K562 (cell line): ENCODE results near the gene ZBTB20. TPM values are rescaled to one million over a fixed set of nuclear protein-coding genes. Genes with fewer than 3 reads are reported as not detected.

Experiments
- ATAC-seq: fragments of 200-7000 bp; cut with Tn5 transposase; 3 replicates; pipeline ENCODE4 v1.9.1; 2020; ENCODE audit warnings: moderate library complexity
- BruUV-seq: library from RNA; stranded (reverse); fragments of 400-500 nt; replicated peaks from 2 replicates; lab custom pipeline; 2021; lab: Mats Ljungman, UMichigan
- CTCF ChIA-PET: fragments of 300-600 bp; formaldehyde crosslinking; extraction: SDS; loops from one replicate; lab custom pipeline; 2021; ENCODE audit warnings: low intra/inter-chr PET ratio; lab: Yijun Ruan, JAX
- POLR2A ChIA-PET: fragments of 300-600, 350-650 bp; sonication (Branson Sonifier 250); formaldehyde crosslinking; extraction: SDS; loops from one replicate; lab custom pipeline; 2021; ENCODE audit warnings: antibody characterized with exemption, inconsistent platforms; lab: Yijun Ruan, JAX
- DNase-seq, 4 experiments: peaks; one replicate each; pipeline versions ENCODE4 v3.0.0 to v3.0.0-alpha.2; 2011 to 2018; ENCODE audit warnings: low spot score in 3 of 4, mixed read lengths in 3 of 4; ENCODE audit errors: extremely low read depth in 1 of 4
- FAIRE-seq: peaks from 2 replicates; lab custom pipeline; 2011; peaks lifted over from hg19 to GRCh38; lab: Jason Lieb, UNC
- H2AFZ ChIP-seq: 2 replicates; pipeline ENCODE4 v1.6.0; 2011; ENCODE audit warnings: low read depth, low read length, control low read depth, inconsistent platforms
- H3K27ac ChIP-seq: fragments of 200-600 bp; 3 replicates; pipeline ENCODE4 v1.8.0; 2011; ENCODE audit warnings: low read depth, mild to moderate bottlenecking, control low read depth, inconsistent platforms, low read length, moderate library complexity, mixed read lengths; ENCODE audit errors: extremely low read depth
- H3K27me3 ChIP-seq, 2 experiments: fragments of 300-600 bp in 1 of 2; 2 replicates in 1 of 2; 3 replicates in 1 of 2; pipeline versions ENCODE4 v1.6.0 to v1.8.0; 2011; ENCODE audit warnings: inconsistent platforms in 2 of 2, low read length in 2 of 2, mild to moderate bottlenecking in 1 of 2, mixed read lengths in 1 of 2, moderate library complexity in 1 of 2; ENCODE audit not compliant: control insufficient read depth in 2 of 2, insufficient read depth in 2 of 2
- H3K36me3 ChIP-seq: fragments of 300-600 bp; 3 replicates; pipeline ENCODE4 v1.8.0; 2011; ENCODE audit warnings: mild to moderate bottlenecking, low read length, inconsistent platforms; ENCODE audit not compliant: control insufficient read depth, insufficient read depth
- H3K4me1 ChIP-seq, 2 experiments: fragments of 200-600 bp in 1 of 2; replicated peaks in 1 of 2; 2 replicates in 1 of 2; 3 replicates in 1 of 2; pipeline versions ENCODE4 v1.5.1 to v1.8.0; 2011; ENCODE audit warnings: inconsistent platforms in 2 of 2, low read length in 2 of 2, mild to moderate bottlenecking in 1 of 2, mixed read lengths in 1 of 2, moderate library complexity in 1 of 2; ENCODE audit not compliant: control insufficient read depth in 2 of 2, insufficient read depth in 2 of 2
- H3K4me2 ChIP-seq: 2 replicates; pipeline ENCODE4 v1.6.1; 2011; ENCODE audit warnings: low read length, control low read depth, inconsistent platforms, mixed read lengths; ENCODE audit not compliant: insufficient read depth
- H3K4me3 ChIP-seq: fragments of 200-600 bp; sonication (generic), shearing (Covaris generic); 2 replicates; pipeline ENCODE4 v1.5.1; 2016; ENCODE audit warnings: control low read depth, inconsistent platforms
- H3K79me2 ChIP-seq: fragments of 200-600 bp; 3 replicates; pipeline ENCODE4 v1.8.0; 2011; ENCODE audit warnings: low read length, inconsistent platforms; ENCODE audit not compliant: control insufficient read depth, insufficient read depth
- H3K9ac ChIP-seq, 2 experiments: 2 replicates each; pipeline versions ENCODE4 v1.6.0 to v1.6.1; 2011; ENCODE audit warnings: low read depth in 2 of 2, low read length in 2 of 2, control low read depth in 1 of 2, inconsistent platforms in 1 of 2, mild to moderate bottlenecking in 1 of 2, mixed read lengths in 1 of 2; ENCODE audit not compliant: insufficient read depth in 1 of 2
- H3K9me1 ChIP-seq: one replicate; pipeline ENCODE4 v1.6.0; 2011; ENCODE audit warnings: inconsistent platforms, mild to moderate bottlenecking, low read length, moderate library complexity; ENCODE audit not compliant: control insufficient read depth, insufficient read depth
- H3K9me3 ChIP-seq: replicated peaks from 2 replicates; pipeline ENCODE4 v1.5.1; 2011; ENCODE audit warnings: low read depth, low read length, inconsistent platforms; ENCODE audit not compliant: control insufficient read depth, insufficient read depth
- H4K20me1 ChIP-seq: replicated peaks from 2 replicates; pipeline ENCODE4 v1.6.1; 2011; ENCODE audit warnings: low read length, inconsistent platforms, mixed read lengths; ENCODE audit not compliant: control insufficient read depth, insufficient read depth
- CSDE1 ChIP-seq, 2 experiments: fragments of 450-650 bp; IDR thresholded peaks; 2 replicates each; pipeline ENCODE4 v1.6.1; 2016; ENCODE audit warnings: mild to moderate bottlenecking in 1 of 2
- EGR1 ChIP-seq: fragments of 450-650 bp; conservative IDR thresholded peaks from 2 replicates; pipeline ENCODE4 v1.6.1; 2017; ENCODE audit warnings: mild to moderate bottlenecking
- ESRRA ChIP-seq: fragments of 450-650 bp; IDR thresholded peaks from 2 replicates; pipeline ENCODE4 v1.6.1; 2014; ENCODE audit warnings: low read depth, mild to moderate bottlenecking, moderate library complexity, borderline replicate concordance
- FIP1L1 ChIP-seq: fragments of 200-400 bp; formaldehyde crosslinking; IDR thresholded peaks from 2 replicates; pipeline ENCODE4 v1.6.1; 2018; ENCODE audit warnings: mild to moderate bottlenecking, low read depth, low read length; ENCODE audit not compliant: poor library complexity, severe bottlenecking
- HMGXB4 ChIP-seq: sonication (generic); formaldehyde crosslinking; IDR thresholded peaks from 2 replicates; pipeline ENCODE4 v1.8.1; 2023; ENCODE audit warnings: mild to moderate bottlenecking, missing genetic modification reagents
- KLF6 ChIP-seq: fragments of 250-450 bp; sonication (Bioruptor Pico); IDR thresholded peaks from 2 replicates; pipeline ENCODE4 v1.4.0; 2020; ENCODE audit warnings: mild to moderate bottlenecking, moderate library complexity, borderline replicate concordance
- NFRKB ChIP-seq: fragments of 450-650 bp; IDR thresholded peaks from 2 replicates; pipeline ENCODE4 v1.6.1; 2016; ENCODE audit warnings: low read depth
- PRDM10 ChIP-seq: fragments of 450-650 bp; IDR thresholded peaks from 2 replicates; pipeline ENCODE4 v1.6.1; 2018; ENCODE audit not compliant: partially characterized antibody
- RBM22 ChIP-seq: fragments of 200-400 bp; formaldehyde crosslinking; IDR thresholded peaks from 2 replicates; pipeline ENCODE4 v1.6.1; 2018; ENCODE audit warnings: low read length, low read depth; ENCODE audit not compliant: poor library complexity, severe bottlenecking
- SETDB1 ChIP-seq: IDR thresholded peaks from one replicate; pipeline ENCODE4 v1.6.1; 2012; ENCODE audit warnings: low read length, control low read depth, inconsistent platforms
- SMC3 ChIP-seq: conservative IDR thresholded peaks from 2 replicates; pipeline ENCODE4 v1.6.1; 2011; ENCODE audit warnings: low read depth, low read length, improper control_type of control experiment; ENCODE audit not compliant: insufficient read depth
- ZBTB1 ChIP-seq: sonication (generic); formaldehyde crosslinking; IDR thresholded peaks from 2 replicates; pipeline ENCODE4 v1.8.1; 2023; ENCODE audit warnings: missing genetic modification reagents, low read depth, mild to moderate bottlenecking, borderline replicate concordance
- ZNF347 ChIP-seq: fragments of 450-650 bp; formaldehyde crosslinking; IDR thresholded peaks from 2 replicates; pipeline ENCODE4 v1.4.0; 2020; ENCODE audit warnings: low read depth, mild to moderate bottlenecking, moderate library complexity
- ZNF511 ChIP-seq: sonication (generic); formaldehyde crosslinking; IDR thresholded peaks from 2 replicates; pipeline ENCODE4 v1.8.0; 2022; ENCODE audit warnings: mild to moderate bottlenecking, missing genetic modification reagents
- ZNF57 ChIP-seq: fragments of 450-650 bp; formaldehyde crosslinking; IDR thresholded peaks from 2 replicates; pipeline ENCODE4 v1.4.0; 2020; ENCODE audit warnings: mild to moderate bottlenecking, moderate library complexity
- ZNF695 ChIP-seq: fragments of 450-650 bp; formaldehyde crosslinking; IDR thresholded peaks from 2 replicates; pipeline ENCODE4 v1.4.0; 2020; ENCODE audit warnings: mild to moderate bottlenecking, moderate library complexity
- WGBS: fragments of 100-300 bp; shearing (Covaris generic); methylation state at CpG from one replicate; pipeline ENCODE4 v1.1.6; 2016; ENCODE audit warnings: low coverage, mixed read lengths; ENCODE audit not compliant: insufficient coverage; ENCODE audit errors: missing lambda C conversion rate; 5-methylcytosine and 5-hydroxymethylcytosine counted together
- in situ Hi-C: fragments of 300-500 bp; cut with MboI; formaldehyde crosslinking; loops from 4 replicates; pipeline ENCODE4 v1.15.0; 2018; ENCODE audit warnings: inconsistent platforms, mixed read lengths
- intact Hi-C: fragments of 100-400 bp; cut with micrococcal nuclease; formaldehyde crosslinking; loops from 2 replicates; pipeline ENCODE4 v1.14.2; 2022
- polyA plus RNA-seq, 8 experiments: library from polyadenylated mRNA; depleted of rRNA in 4 of 8; stranded (reverse) in 5 of 8; unstranded in 3 of 8; fragments of >200 nt; fragmentation: Nextera tagmentation in 2 of 8; fragmentation: Illumina TruSeq in 1 of 8; extraction: Ambion mirVana in 2 of 8; extraction: Trizol in 1 of 8; gene quantifications; 2 replicates each; pipeline versions ENCODE4 v1.2.1 to v1.2.3, GENCODE V29; 2011 to 2014; ENCODE audit warnings: inconsistent platforms in 1 of 8, missing spikeins in 1 of 8
- total RNA-seq, 7 experiments: library from RNA; depleted of rRNA in 6 of 7; stranded (reverse); fragments of >200 nt in 6 of 7; fragmentation: Illumina TruSeq in 2 of 7; extraction: Trizol in 2 of 7; gene quantifications; 2 replicates each; pipeline versions ENCODE4 v1.2.1 to v1.2.3, GENCODE V29; 2011 to 2021; ENCODE audit warnings: low replicate concordance in 1 of 7

The ZBTB20 gene
- total and polyA plus RNA-seq, 9 of the 15 experiments (the other 6 are each of a cell fraction or from before 2014, with no cell fraction given) = 0.17 to 1.7 (median 0.45) TPM

GRCh38 chr3:115161866-115162265, 14.8 kb upstream of the ZBTB20 start (continued):
- TF ChIP-seq HMGXB4 (CRISPR knock-in tag) = no peak
- no peak for TF ChIP-seq FIP1L1
- no peak for TF ChIP-seq KLF6
- no peak for TF ChIP-seq CSDE1 (IDR thresholded peaks at IDR 0.05)

GRCh38 chr3:115161168-115161834, 14.2 kb upstream of the ZBTB20 start:
- H3K36me3 ChIP-seq = no peaks in the 10 kb centered on the region
- DNase-seq (no peak), ATAC-seq (no peak), FAIRE-seq (no peak)
- POLR2A ChIA-PET = no interaction called here
- H3K9me1 ChIP-seq = no peaks in the 10 kb centered on the region
- intact Hi-C loops = no loop called here
- no peak overlapping the region for H2AFZ ChIP-seq
- no peak overlapping the region for H3K27ac ChIP-seq
- no peaks in the 10 kb centered on the region for H4K20me1 ChIP-seq
- no peaks in the 10 kb centered on the region for H3K79me2 ChIP-seq
- H3K4me1 ChIP-seq = peaks cover 0 to 9% of the 10 kb centered on the region in 2 experiments; a peak in 3 of 5 replicates
- in situ Hi-C loops = no loop called here
- BruUV-seq = no TSS peak
- WGBS = 71% methylated on average over 4 of the region's 4 CpGs
- no peak overlapping the region for H3K9ac ChIP-seq
- H3K4me2 ChIP-seq = no peak overlapping the region
- no peaks in the 10 kb centered on the region for H3K9me3 ChIP-seq
- no peaks in the 10 kb centered on the region for H3K27me3 ChIP-seq
- H3K4me3 ChIP-seq = no peak overlapping the region
- CTCF ChIA-PET = no interaction called here
- TF ChIP-seq ZNF347 (CRISPR knock-in tag) (no peak), ESRRA (no peak), SETDB1 (no peak), NFRKB (no peak), EGR1 (no peak), ZNF695 (CRISPR knock-in tag) (no peak), ZNF57 (CRISPR knock-in tag) (no peak), ZNF511 (no peak), RBM22 (no peak), SMC3 (no peak), ZBTB1 (no peak), PRDM10 (no peak)
